H1 (cell line): ENCODE data around the gene NOL9. TPM values are rescaled to one million over a fixed set of nuclear protein-coding genes. Genes with fewer than 3 reads are reported as not detected.

Experiments used
- BACH1 ChIP-seq: IDR thresholded peaks from 2 replicates; pipeline ENCODE4 v1.6.1; 2012; ENCODE audit warnings: low read length, improper control_type of control experiment
- GTF2F1 ChIP-seq: IDR thresholded peaks from 2 replicates; pipeline ENCODE4 v1.6.1; 2012; ENCODE audit warnings: low read depth, low read length, improper control_type of control experiment, borderline replicate concordance
- HDAC2 ChIP-seq, 2 experiments: fragments of 300-600 bp in 1 of 2; sonication (generic) in 1 of 2; IDR thresholded peaks; 2 replicates each; pipeline ENCODE4 v1.6.1; 2011 to 2012; ENCODE audit warnings: low read depth in 2 of 2, low read length in 2 of 2, mild to moderate bottlenecking in 2 of 2, moderate library complexity in 2 of 2, borderline replicate concordance in 1 of 2, inconsistent platforms in 1 of 2
- MAFK ChIP-seq: IDR thresholded peaks from 2 replicates; pipeline ENCODE4 v1.6.1; 2012; ENCODE audit warnings: low read depth, mild to moderate bottlenecking, improper control_type of control experiment, low read length
- NANOG ChIP-seq: IDR thresholded peaks from 2 replicates; pipeline ENCODE4 v1.6.1; 2011; ENCODE audit warnings: low read length, low read depth, mild to moderate bottlenecking, inconsistent platforms; ENCODE audit not compliant: insufficient read depth, poor library complexity, severe bottlenecking
- PHF8 ChIP-seq: fragments of 200-600 bp; sonication (generic); conservative IDR thresholded peaks from 2 replicates; pipeline ENCODE4 v1.7.1; 2012; ENCODE audit warnings: low read depth, mild to moderate bottlenecking, inconsistent platforms, low read length, moderate library complexity
- TCF12 ChIP-seq: IDR thresholded peaks from 2 replicates; pipeline ENCODE4 v1.6.1; 2011; ENCODE audit warnings: low read depth, mild to moderate bottlenecking, low read length
- polyA plus RNA-seq, 7 experiments: library from polyadenylated mRNA; depleted of rRNA in 3 of 7; stranded (reverse) in 5 of 7; unstranded in 2 of 7; fragments of >200 nt in 5 of 7; fragments of 200-250 nt in 2 of 7; gene quantifications; 1 replicate in 5 of 7; 2 replicates in 1 of 7; 4 replicates in 1 of 7; pipeline versions ENCODE4 v1.2.1 to v1.2.3, GENCODE V29; 2011 to 2013; ENCODE audit warnings: missing spikeins in 2 of 7, mixed read lengths in 2 of 7
- total RNA-seq: library from RNA; stranded (reverse); fragmentation: NEBNext Ultra II Directional; extraction: Animal tissue kit (Norgen Biotek cat#: 25700); gene quantifications from 2 replicates; pipeline ENCODE4 v1.2.1, GENCODE V29; 2021

The NOL9 gene
- total and polyA plus RNA-seq, 2 of the 8 experiments (the other 6 are each of a cell fraction or from before 2014, with no cell fraction given): 17.1 to 38.1 TPM

DNA sequence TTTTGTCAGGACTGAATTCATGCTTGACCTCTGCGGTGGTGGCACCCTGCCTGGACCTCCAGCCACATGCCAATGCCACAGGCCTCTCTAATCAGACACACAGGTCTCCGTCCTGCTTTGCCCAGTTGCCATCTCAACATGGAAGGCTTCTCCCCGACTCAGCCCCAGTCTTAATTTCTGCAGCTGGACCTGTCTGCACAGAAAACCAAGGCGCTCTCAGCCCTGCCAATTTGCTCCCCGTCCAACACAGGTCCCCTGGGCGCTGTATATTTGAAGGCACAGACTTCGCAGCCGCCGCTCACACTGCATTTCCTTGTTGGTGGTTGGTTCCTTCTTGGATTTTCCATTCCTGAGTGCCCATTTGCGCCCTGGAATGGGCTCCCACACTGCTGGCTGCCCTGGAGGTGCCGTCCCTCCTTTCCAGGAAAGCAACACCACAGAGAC is 34.8 kb downstream of the NOL9 start (continued):
- TF ChIP-seq GTF2F1 (no peak), PHF8 (no peak), HDAC2 (IDR thresholded peaks at IDR 0.05; ENCODE audit: borderline replicate concordance in 1 of 2, low read depth in 2 of 2, low read length in 2 of 2) (no peak), NANOG (no peak), TCF12 (no peak), MAFK (no peak), BACH1 (no peak)
